ENCODE results near the gene BRPF3.

The BRPF3 gene

GRCh38 chr6:36160147-36160760 lies 36.3 kb upstream of the BRPF3 start:
- no peak overlapping the region for H3K4me3 ChIP-seq (ENCODE audit: low read length)
- no peak for DNase-seq (ENCODE audit: low read depth)
- no peak for TF ChIP-seq CTCF (IDR thresholded peaks at IDR 0.05; ENCODE audit: insufficient read depth, low read depth, low read length, missing control alignments)

- no peak overlapping the region for H3K4me3 ChIP-seq (ENCODE audit: low read length)
- no peak for DNase-seq (ENCODE audit: low read depth)
- TF ChIP-seq CTCF (IDR thresholded peaks at IDR 0.05; ENCODE audit: insufficient read depth, low read depth, low read length, missing control alignments) = no peak
Observed at GRCh38 chr6:36169023-36170007, 27.2 kb upstream of the BRPF3 start.

GRCh38 chr6:36170704-36171103 lies 25.8 kb upstream of the BRPF3 start:
- TF ChIP-seq CTCF (IDR thresholded peaks at IDR 0.05; ENCODE audit: insufficient read depth, low read depth, low read length, missing control alignments) = no peak
- DNase-seq (ENCODE audit: low read depth) = no peak
- H3K4me3 ChIP-seq (ENCODE audit: low read length) = no peak overlapping the region

GRCh38 chr6:36171573-36171972 lies 25.0 kb upstream of the BRPF3 start:
- DNase-seq (ENCODE audit: low read depth) = no peak
- no peak for TF ChIP-seq CTCF (IDR thresholded peaks at IDR 0.05; ENCODE audit: insufficient read depth, low read depth, low read length, missing control alignments)
- H3K4me3 ChIP-seq (ENCODE audit: low read length) = no peak overlapping the region

- no peak for DNase-seq (ENCODE audit: low read depth)
- TF ChIP-seq CTCF (IDR thresholded peaks at IDR 0.05; ENCODE audit: insufficient read depth, low read depth, low read length, missing control alignments) = no peak
- no peak overlapping the region for H3K4me3 ChIP-seq (ENCODE audit: low read length)
Observed at GRCh38 chr6:36177166-36177565, 19.4 kb upstream of the BRPF3 start.

GRCh38 chr6:36178544-36178943 lies 18.0 kb upstream of the BRPF3 start:
- no peak for TF ChIP-seq CTCF (IDR thresholded peaks at IDR 0.05; ENCODE audit: insufficient read depth, low read depth, low read length, missing control alignments)
- no peak for DNase-seq (ENCODE audit: low read depth)
- no peak overlapping the region for H3K4me3 ChIP-seq (ENCODE audit: low read length)

Measured in epithelial cell of esophagus (primary cell).